Mesenchymal stem cell (in vitro differentiated cells and primary cell): ENCODE measurements around the gene SLC35A5.

Experiments
- DNase-seq: peaks from one replicate; pipeline ENCODE4 v3.0.0-alpha.2; 2013
- H2AFZ ChIP-seq: one replicate; pipeline ENCODE4 v1.6.1; 2013; ENCODE audit warnings: low read depth, mild to moderate bottlenecking, control low read depth, inconsistent platforms, low read length, moderate library complexity
- H2AK5ac ChIP-seq: 2 replicates; pipeline ENCODE4 v1.6.1; 2013; ENCODE audit warnings: low read length, moderate library complexity, mild to moderate bottlenecking, inconsistent platforms; ENCODE audit not compliant: severe bottlenecking
- H2BK120ac ChIP-seq: one replicate; pipeline ENCODE4 v1.6.1; 2013; ENCODE audit warnings: low read depth, mild to moderate bottlenecking, inconsistent platforms, low read length, moderate library complexity
- H2BK12ac ChIP-seq, 2 experiments: one replicate each; pipeline ENCODE4 v1.6.1; 2013; ENCODE audit warnings: inconsistent platforms in 2 of 2, low read length in 2 of 2, mild to moderate bottlenecking in 2 of 2, moderate library complexity in 2 of 2, control low read depth in 1 of 2
- H2BK15ac ChIP-seq: one replicate; pipeline ENCODE4 v1.6.1; 2013; ENCODE audit warnings: mild to moderate bottlenecking, low read depth, inconsistent platforms; ENCODE audit not compliant: poor library complexity, severe bottlenecking
- H2BK5ac ChIP-seq: 2 replicates; pipeline ENCODE4 v1.6.1; 2013; ENCODE audit warnings: low read depth, mild to moderate bottlenecking, low read length, control low read depth, inconsistent platforms; ENCODE audit not compliant: poor library complexity, severe bottlenecking
- H3K14ac ChIP-seq, 2 experiments: one replicate each; pipeline ENCODE4 v1.6.1; 2013; ENCODE audit warnings: inconsistent platforms in 2 of 2, low read length in 2 of 2, control low read depth in 1 of 2, mild to moderate bottlenecking in 1 of 2, moderate library complexity in 1 of 2
- H3K18ac ChIP-seq, 2 experiments: one replicate each; pipeline ENCODE4 v1.6.1; 2013; ENCODE audit warnings: inconsistent platforms in 2 of 2, low read length in 2 of 2, control low read depth in 1 of 2, low read depth in 1 of 2, mild to moderate bottlenecking in 1 of 2
- H3K23ac ChIP-seq, 2 experiments: one replicate each; pipeline ENCODE4 v1.6.1; 2013; ENCODE audit warnings: inconsistent platforms in 2 of 2, low read length in 2 of 2, mild to moderate bottlenecking in 2 of 2, moderate library complexity in 2 of 2, control low read depth in 1 of 2
- H3K27ac ChIP-seq: 2 replicates; pipeline ENCODE4 v1.5.1; 2013; ENCODE audit warnings: mild to moderate bottlenecking, moderate library complexity, low read length, control low read depth, inconsistent platforms; ENCODE audit not compliant: poor library complexity, severe bottlenecking
- H3K27me3 ChIP-seq, 2 experiments: 2 replicates each; pipeline versions ENCODE4 v1.6.1 to v1.7.0; 2013; ENCODE audit warnings: low read length in 2 of 2, mild to moderate bottlenecking in 2 of 2, moderate library complexity in 2 of 2, control low read depth in 1 of 2, inconsistent platforms in 1 of 2; ENCODE audit not compliant: control insufficient read depth in 1 of 2, insufficient read depth in 1 of 2
- H3K36me3 ChIP-seq, 2 experiments: 2 replicates each; pipeline versions ENCODE4 v1.6.1 to v1.7.0; 2013; ENCODE audit warnings: low read length in 2 of 2, control low read depth in 1 of 2, inconsistent platforms in 1 of 2, low read depth in 1 of 2, mild to moderate bottlenecking in 1 of 2; ENCODE audit not compliant: insufficient read depth in 2 of 2, control insufficient read depth in 1 of 2
- H3K4ac ChIP-seq, 2 experiments: one replicate each; pipeline ENCODE4 v1.6.1; 2013; ENCODE audit warnings: inconsistent platforms in 2 of 2, low read length in 2 of 2, mild to moderate bottlenecking in 2 of 2, moderate library complexity in 2 of 2, control low read depth in 1 of 2, low read depth in 1 of 2
- H3K4me1 ChIP-seq: 2 replicates; pipeline ENCODE4 v1.6.1; 2013; ENCODE audit warnings: low read depth, low read length, control low read depth; ENCODE audit not compliant: control insufficient read depth, insufficient read depth
- H3K4me2 ChIP-seq: 2 replicates; pipeline ENCODE4 v1.6.1; 2013; ENCODE audit warnings: low read length, mild to moderate bottlenecking, inconsistent platforms; ENCODE audit not compliant: poor library complexity, severe bottlenecking
- H3K4me3 ChIP-seq, 2 experiments: 2 replicates each; pipeline versions ENCODE4 v1.5.1 to v1.7.0; 2013; ENCODE audit warnings: low read length in 2 of 2, mild to moderate bottlenecking in 2 of 2, control low read depth in 1 of 2, low read depth in 1 of 2; ENCODE audit not compliant: insufficient read depth in 1 of 2
- H3K79me1 ChIP-seq: replicated peaks from 2 replicates; pipeline ENCODE4 v1.6.1; 2013; ENCODE audit warnings: mild to moderate bottlenecking, control low read depth, low read length, inconsistent platforms; ENCODE audit not compliant: poor library complexity, severe bottlenecking
- H3K9ac ChIP-seq: 2 replicates; pipeline ENCODE4 v1.7.0; 2013; ENCODE audit warnings: mild to moderate bottlenecking, low read length, moderate library complexity
- H3K9me3 ChIP-seq: 2 replicates; pipeline ENCODE4 v1.7.0; 2013; ENCODE audit warnings: mild to moderate bottlenecking, low read length; ENCODE audit not compliant: control insufficient read depth
- H4K8ac ChIP-seq: one replicate; pipeline ENCODE4 v1.6.1; 2013; ENCODE audit warnings: inconsistent platforms, mild to moderate bottlenecking, low read length, moderate library complexity
- H4K91ac ChIP-seq: one replicate; pipeline ENCODE4 v1.6.1; 2013; ENCODE audit warnings: mild to moderate bottlenecking, low read length, inconsistent platforms
- WGBS: methylation state at CpG from one replicate; pipeline ENCODE4 v1.1.7; 2013; ENCODE audit warnings: mixed read lengths; 5-methylcytosine and 5-hydroxymethylcytosine counted together

The SLC35A5 gene

GRCh38 chr3:112593258-112593657, 31.4 kb downstream of the SLC35A5 start:
- no peak overlapping the region for H3K4ac ChIP-seq
- H4K91ac ChIP-seq, result no peak overlapping the region
- no peaks in the 10 kb centered on the region for H3K9me3 ChIP-seq
- no peak overlapping the region for H2BK120ac ChIP-seq
- no peak overlapping the region for H3K9ac ChIP-seq
- no peak overlapping the region for H3K4me3 ChIP-seq
- no peak overlapping the region for H3K27ac ChIP-seq
- H3K18ac ChIP-seq, result no peak overlapping the region
- no peak overlapping the region for H2BK15ac ChIP-seq
- H2AFZ ChIP-seq, result no peak overlapping the region
- H3K4me2 ChIP-seq, result no peak overlapping the region
- peaks cover 0 to 27% of the 10 kb centered on the region in 2 experiments for H3K36me3 ChIP-seq
- H2AK5ac ChIP-seq, result no peak overlapping the region
- no peak overlapping the region for H3K23ac ChIP-seq
- no peak overlapping the region for H4K8ac ChIP-seq
- no peak overlapping the region for H2BK12ac ChIP-seq
- no peak for DNase-seq
- no peaks in the 10 kb centered on the region for H3K27me3 ChIP-seq
- no peak overlapping the region for H3K14ac ChIP-seq
- H3K4me1 ChIP-seq, result no peaks in the 10 kb centered on the region
- no peaks in the 10 kb centered on the region for H3K79me1 ChIP-seq
- no peak overlapping the region for H2BK5ac ChIP-seq

- H2BK120ac ChIP-seq, result no peak overlapping the region
- H3K9me3 ChIP-seq, result no peaks in the 10 kb centered on the region
- H3K14ac ChIP-seq, result no peak overlapping the region
- no peak overlapping the region for H3K9ac ChIP-seq
- H3K27ac ChIP-seq, result no peak overlapping the region
- H3K4ac ChIP-seq, result no peak overlapping the region
- no peak overlapping the region for H2BK5ac ChIP-seq
- H3K27me3 ChIP-seq, result no peaks in the 10 kb centered on the region
- H3K23ac ChIP-seq, result no peak overlapping the region
- DNase-seq, result no peak
- no peak overlapping the region for H4K8ac ChIP-seq
- no peak overlapping the region for H2BK12ac ChIP-seq
- peaks cover 0 to 39% of the 10 kb centered on the region in 2 experiments for H3K36me3 ChIP-seq
- H2AK5ac ChIP-seq, result no peak overlapping the region
- 40% methylated on average over 1 of the region's 2 CpGs for WGBS
- no peaks in the 10 kb centered on the region for H3K79me1 ChIP-seq
- H3K4me2 ChIP-seq, result no peak overlapping the region
- H2BK15ac ChIP-seq, result no peak overlapping the region
- H4K91ac ChIP-seq, result no peak overlapping the region
- H2AFZ ChIP-seq, result no peak overlapping the region
- no peak overlapping the region for H3K18ac ChIP-seq
- H3K4me3 ChIP-seq, result no peak overlapping the region
- no peaks in the 10 kb centered on the region for H3K4me1 ChIP-seq
Observed at GRCh38 chr3:112594856-112595255, 33.0 kb downstream of the SLC35A5 start.

- Histone ChIP-seq H3K4me2 (no peak overlapping the region), H3K27me3 (no peaks in the 10 kb centered on the region), H3K9ac (no peak overlapping the region), H3K9me3 (no peaks in the 10 kb centered on the region), H3K36me3 (peaks cover 0 to 66% of the 10 kb centered on the region in 2 experiments), H3K23ac (no peak overlapping the region), H3K79me1 (no peaks in the 10 kb centered on the region), H2BK15ac (no peak overlapping the region), H3K4ac (no peak overlapping the region), H3K27ac (no peak overlapping the region), H2AK5ac (no peak overlapping the region), H2BK5ac (no peak overlapping the region), H3K4me3 (no peak overlapping the region), H3K14ac (no peak overlapping the region), H2BK120ac (no peak overlapping the region), H3K4me1 (no peaks in the 10 kb centered on the region), H4K91ac (no peak overlapping the region), H2BK12ac (no peak overlapping the region), H4K8ac (no peak overlapping the region), H3K18ac (no peak overlapping the region), H2AFZ (no peak overlapping the region)
- no CpG with 5 or more reads among the region's 2 CpGs for WGBS
- no peak for DNase-seq
Observed at GRCh38 chr3:112597945-112598344, 36.1 kb downstream of the SLC35A5 start.

GRCh38 chr3:112598731-112599130, 36.9 kb downstream of the SLC35A5 start:
- H3K4ac ChIP-seq, result no peak overlapping the region
- no peak overlapping the region for H3K9ac ChIP-seq
- H3K14ac ChIP-seq, result no peak overlapping the region
- no peak overlapping the region for H2AFZ ChIP-seq
- H3K4me3 ChIP-seq, result no peak overlapping the region
- no peak overlapping the region for H2BK120ac ChIP-seq
- no peaks in the 10 kb centered on the region for H3K9me3 ChIP-seq
- no peak for DNase-seq
- H3K4me1 ChIP-seq, result no peaks in the 10 kb centered on the region
- no peak overlapping the region for H2BK15ac ChIP-seq
- no peaks in the 10 kb centered on the region for H3K79me1 ChIP-seq
- no peak overlapping the region for H2AK5ac ChIP-seq
- H3K36me3 ChIP-seq, result peaks cover 0 to 65% of the 10 kb centered on the region in 2 experiments
- H4K91ac ChIP-seq, result no peak overlapping the region
- H4K8ac ChIP-seq, result no peak overlapping the region
- no peak overlapping the region for H3K4me2 ChIP-seq
- H2BK5ac ChIP-seq, result no peak overlapping the region
- no peak overlapping the region for H2BK12ac ChIP-seq
- no peak overlapping the region for H3K18ac ChIP-seq
- H3K23ac ChIP-seq, result no peak overlapping the region
- no peak overlapping the region for H3K27ac ChIP-seq
- H3K27me3 ChIP-seq, result no peaks in the 10 kb centered on the region
